Calu3 (cell line): ENCODE measurements around the gene ZFYVE27. TPM values are rescaled to one million over a fixed set of nuclear protein-coding genes. Genes with fewer than 3 reads are reported as not detected.

Experiments used
- BruUV-seq: library from RNA; stranded (reverse); fragments of 400-500 nt; replicated peaks from 2 replicates; lab custom pipeline; 2021; lab: Mats Ljungman, UMichigan
- CTCF ChIA-PET: fragments of 300-600 bp; sonication (Branson Sonifier 250); formaldehyde crosslinking; loops from one replicate; lab custom pipeline; 2022; ENCODE audit warnings: antibody characterized with exemption; lab: Charles Lee
- DNase-seq: peaks from one replicate; pipeline ENCODE4 v3.0.0; 2022
- H3K27ac Mint-ChIP-seq: one replicate; pipeline ENCODE4 v1.8.0; 2022; ENCODE audit warnings: mixed read lengths; ENCODE audit not compliant: unreplicated experiment
- H3K27me3 Mint-ChIP-seq: one replicate; pipeline ENCODE4 v1.8.0; 2022; ENCODE audit warnings: mixed read lengths; ENCODE audit not compliant: unreplicated experiment
- H3K36me3 Mint-ChIP-seq: one replicate; pipeline ENCODE4 v1.8.0; 2022; ENCODE audit warnings: mild to moderate bottlenecking, moderate library complexity, mixed read lengths; ENCODE audit not compliant: insufficient read depth, unreplicated experiment
- H3K4me1 Mint-ChIP-seq: one replicate; pipeline ENCODE4 v1.8.0; 2022; ENCODE audit warnings: mild to moderate bottlenecking, low read depth, mixed read lengths; ENCODE audit not compliant: unreplicated experiment
- H3K4me3 Mint-ChIP-seq: one replicate; pipeline ENCODE4 v1.8.0; 2022; ENCODE audit warnings: mild to moderate bottlenecking, low read depth, moderate library complexity, mixed read lengths; ENCODE audit not compliant: unreplicated experiment
- H3K9me3 Mint-ChIP-seq: one replicate; pipeline ENCODE4 v1.8.0; 2022; ENCODE audit warnings: low read depth, mixed read lengths; ENCODE audit not compliant: unreplicated experiment
- intact Hi-C: fragments of 100-400 bp; cut with micrococcal nuclease; formaldehyde crosslinking; loops from one replicate; pipeline ENCODE4 v1.10.0; 2022; ENCODE audit not compliant: unreplicated experiment
- total RNA-seq: library from RNA; stranded (reverse); gene quantifications from 2 replicates; pipeline ENCODE4 v1.2.3, GENCODE V29; 2022
- TF ChIP-seq, protein P1 (sequence below): fragments of 200-600 bp; IDR thresholded peaks from one replicate; pipeline ENCODE4 v1.8.0; 2022; ENCODE audit warnings: antibody characterized with exemption; ENCODE audit not compliant: unreplicated experiment

ZFYVE27 gene
- total RNA-seq, 1 experiment from 2014 or later, result 28.3 TPM

GRCh38 chr10:97704341-97704740 lies 32.6 kb upstream of the ZFYVE27 start:
- Mint-ChIP-seq H3K27me3 (no peaks in the 10 kb centered on the region), H3K9me3 (no peaks in the 10 kb centered on the region), H3K36me3 (no peaks in the 10 kb centered on the region), H3K4me1 (peaks cover 5% of the 10 kb centered on the region), H3K27ac (no peak overlapping the region), H3K4me3 (no peak overlapping the region)
- TF ChIP-seq, protein P1, sequence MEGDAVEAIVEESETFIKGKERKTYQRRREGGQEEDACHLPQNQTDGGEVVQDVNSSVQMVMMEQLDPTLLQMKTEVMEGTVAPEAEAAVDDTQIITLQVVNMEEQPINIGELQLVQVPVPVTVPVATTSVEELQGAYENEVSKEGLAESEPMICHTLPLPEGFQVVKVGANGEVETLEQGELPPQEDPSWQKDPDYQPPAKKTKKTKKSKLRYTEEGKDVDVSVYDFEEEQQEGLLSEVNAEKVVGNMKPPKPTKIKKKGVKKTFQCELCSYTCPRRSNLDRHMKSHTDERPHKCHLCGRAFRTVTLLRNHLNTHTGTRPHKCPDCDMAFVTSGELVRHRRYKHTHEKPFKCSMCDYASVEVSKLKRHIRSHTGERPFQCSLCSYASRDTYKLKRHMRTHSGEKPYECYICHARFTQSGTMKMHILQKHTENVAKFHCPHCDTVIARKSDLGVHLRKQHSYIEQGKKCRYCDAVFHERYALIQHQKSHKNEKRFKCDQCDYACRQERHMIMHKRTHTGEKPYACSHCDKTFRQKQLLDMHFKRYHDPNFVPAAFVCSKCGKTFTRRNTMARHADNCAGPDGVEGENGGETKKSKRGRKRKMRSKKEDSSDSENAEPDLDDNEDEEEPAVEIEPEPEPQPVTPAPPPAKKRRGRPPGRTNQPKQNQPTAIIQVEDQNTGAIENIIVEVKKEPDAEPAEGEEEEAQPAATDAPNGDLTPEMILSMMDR, result no peak
- BruUV-seq, result no TSS peak
- no peak for DNase-seq
- CTCF ChIA-PET, result no interaction called here
- intact Hi-C loops, result no loop called here

DNA sequence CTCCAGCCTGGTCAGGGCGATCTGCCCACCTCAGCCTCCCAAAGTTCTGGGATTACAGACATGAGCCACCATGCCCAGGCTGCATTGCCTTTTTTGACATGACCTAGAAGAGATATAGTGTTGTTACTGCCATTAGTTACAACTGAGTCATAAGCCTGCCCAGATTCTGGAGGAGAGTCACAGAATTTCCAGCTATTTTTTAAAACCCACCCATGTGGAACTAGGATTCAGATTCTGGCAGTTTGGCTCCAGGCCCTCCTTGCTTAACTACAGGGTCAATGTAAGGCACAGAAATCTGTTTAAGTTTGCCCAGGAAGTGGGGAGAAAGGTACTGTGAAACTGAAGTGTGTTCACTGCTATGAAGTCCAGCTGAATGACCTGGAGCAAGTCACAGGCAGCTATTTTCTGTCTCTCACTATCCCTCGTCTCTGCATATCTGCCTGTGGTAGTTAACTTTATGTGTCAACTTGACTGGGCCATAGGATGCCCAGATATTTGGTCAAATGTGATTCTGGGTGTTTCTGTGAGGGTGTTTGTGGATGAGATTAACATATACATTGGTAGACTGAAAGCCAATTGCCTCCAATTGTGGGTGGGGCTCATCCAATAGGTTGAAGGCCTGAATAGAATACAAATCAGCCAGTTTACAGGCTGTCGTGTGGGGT lies 31.8 kb upstream of the ZFYVE27 start:
- Mint-ChIP-seq H3K9me3 (no peaks in the 10 kb centered on the region), H3K4me1 (peaks cover 8% of the 10 kb centered on the region), H3K27ac (no peak overlapping the region), H3K4me3 (no peak overlapping the region), H3K27me3 (no peaks in the 10 kb centered on the region), H3K36me3 (no peaks in the 10 kb centered on the region)
- intact Hi-C loops, result no loop called here
- CTCF ChIA-PET, result interaction anchor here (0.7 kb wide), 1 partner anchor 16 kb away, joined by 5 read pairs; no protein-coding TSS in a partner anchor
- DNase-seq, result no peak
- TF ChIP-seq, protein P1, result no peak
- BruUV-seq, result no TSS peak

- Mint-ChIP-seq H3K27me3 (no peaks in the 10 kb centered on the region), H3K9me3 (no peaks in the 10 kb centered on the region), H3K27ac (no peak overlapping the region), H3K4me1 (peaks cover 8% of the 10 kb centered on the region), H3K36me3 (peaks cover 5% of the 10 kb centered on the region), H3K4me3 (no peak overlapping the region)
- TF ChIP-seq, protein P1, result no peak
- intact Hi-C loops, result no loop called here
- CTCF ChIA-PET, result no interaction called here
- DNase-seq, result no peak
- no TSS peak for BruUV-seq
These were observed 29.6 kb upstream of the ZFYVE27 start for GRCh38 chr10:97707134-97707861.

GRCh38 chr10:97708167-97708566 lies 28.8 kb upstream of the ZFYVE27 start:
- H3K4me1 Mint-ChIP-seq, result peaks cover 8% of the 10 kb centered on the region
- no peak overlapping the region for H3K27ac Mint-ChIP-seq
- CTCF ChIA-PET, result interaction anchor here (0.6 to 0.7 kb wide), 2 partner anchors 10 to 23 kb away, joined by 4 read pairs; no protein-coding TSS in a partner anchor
- no peak for DNase-seq
- intact Hi-C loops, result no loop called here
- peaks cover 12% of the 10 kb centered on the region for H3K36me3 Mint-ChIP-seq
- H3K9me3 Mint-ChIP-seq, result no peaks in the 10 kb centered on the region
- no peak overlapping the region for H3K4me3 Mint-ChIP-seq
- no TSS peak for BruUV-seq
- no peaks in the 10 kb centered on the region for H3K27me3 Mint-ChIP-seq
- TF ChIP-seq, protein P1, result no peak
